HG03139 (cell line): ENCODE measurements around the gene TRIM4.

Experiments used
- ATAC-seq: cut with Tn5 transposase; IDR thresholded peaks from one replicate; pipeline ENCODE4 v1.9.1; 2021; ENCODE audit not compliant: unreplicated experiment

TRIM4 gene

DNA sequence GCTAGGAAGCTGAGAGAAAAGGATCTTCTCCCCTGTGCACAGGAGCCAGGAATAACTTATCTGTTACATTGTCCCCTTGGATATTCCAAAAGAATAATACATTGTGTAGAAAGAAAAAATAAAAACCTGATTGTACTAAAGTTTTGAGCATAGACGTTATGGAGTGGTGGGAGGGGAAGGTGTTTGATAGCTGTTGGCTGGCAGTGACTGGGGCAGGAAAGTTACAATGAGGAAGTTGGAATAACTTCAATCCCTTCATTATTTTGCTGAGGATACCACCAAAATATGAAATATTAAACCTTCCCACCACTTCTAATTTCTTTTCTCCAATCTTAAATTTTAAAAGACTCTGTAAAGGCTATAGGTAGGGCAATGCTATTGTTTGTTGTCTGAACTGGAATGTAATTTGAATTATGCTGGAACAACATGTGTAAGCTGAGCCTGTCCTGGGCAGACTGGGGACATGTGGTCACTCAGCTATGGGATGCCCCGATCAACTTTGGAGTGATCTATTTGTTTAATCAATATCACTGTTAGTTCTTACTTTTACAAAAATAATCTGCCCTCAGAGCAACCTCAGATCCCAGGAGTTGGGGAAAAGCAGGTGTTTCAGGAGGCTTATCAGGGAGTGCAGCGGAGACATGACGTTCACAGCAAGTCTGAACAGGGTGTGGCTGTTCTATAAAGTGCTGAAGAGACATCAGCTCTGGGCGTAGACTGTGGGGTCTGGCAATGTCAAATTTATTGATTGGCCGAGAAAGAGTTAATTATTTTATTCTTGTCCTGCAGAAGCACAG is 70.7 kb downstream of the TRIM4 start:
- no peak for ATAC-seq

- no peak for ATAC-seq
Measured at GRCh38 chr7:99844328-99844727, 75.0 kb downstream of the TRIM4 start.

DNA sequence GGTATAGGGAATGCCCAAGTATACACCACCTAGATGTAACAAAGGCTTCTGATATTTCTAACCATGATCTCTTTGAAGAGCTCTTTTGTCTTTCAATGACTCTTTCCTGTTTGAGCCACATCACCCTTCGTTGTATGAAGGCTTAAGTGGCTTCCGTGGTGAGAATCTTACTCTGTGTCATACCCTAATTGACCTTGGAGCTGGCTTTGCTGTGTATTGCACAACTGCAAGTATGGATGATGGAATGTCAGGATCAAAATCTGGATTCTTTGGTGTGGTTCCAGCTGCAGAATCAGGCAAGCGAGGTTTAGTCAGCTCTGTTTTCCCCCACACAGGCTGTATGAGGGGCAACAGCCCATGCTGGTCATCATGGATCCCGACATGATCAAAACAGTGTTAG is 75.5 kb downstream of the TRIM4 start:
- no peak for ATAC-seq

GRCh38 chr7:99842926-99843325 is 76.4 kb downstream of the TRIM4 start:
- no peak for ATAC-seq
